Smooth muscle cell (in vitro differentiated cells): ENCODE data around the gene CD180. TPM values are rescaled to one million over a fixed set of nuclear protein-coding genes. Genes with fewer than 3 reads are reported as not detected.

Source experiments
- DNase-seq: peaks from one replicate; lab custom pipeline; 2025; ENCODE audit not compliant: unreplicated experiment; lab: John Stamatoyannopoulos, UW
- H2AFZ ChIP-seq: fragments of 200-600 bp; sonication (generic); 2 replicates; pipeline ENCODE4 v1.6.0; 2016; ENCODE audit warnings: antibody characterized with exemption, low read depth, mild to moderate bottlenecking
- H3F3A ChIP-seq: fragments of 200-600 bp; sonication (generic); 2 replicates; pipeline ENCODE4 v1.6.0; 2017; ENCODE audit warnings: antibody characterized with exemption, low read depth
- H3K27ac ChIP-seq: fragments of 200-600 bp; sonication (generic); 2 replicates; pipeline ENCODE4 v1.5.1; 2016; ENCODE audit warnings: low read depth, mild to moderate bottlenecking
- H3K27me3 ChIP-seq: fragments of 200-600 bp; sonication (generic); 2 replicates; pipeline ENCODE4 v1.6.1; 2016; ENCODE audit warnings: low read depth, mild to moderate bottlenecking
- H3K36me3 ChIP-seq: fragments of 200-600 bp; sonication (generic); 2 replicates; pipeline ENCODE4 v1.5.1; 2016; ENCODE audit warnings: low read depth
- H3K4me1 ChIP-seq: fragments of 200-600 bp; sonication (generic); 2 replicates; pipeline ENCODE4 v1.5.1; 2016; ENCODE audit warnings: low read depth
- H3K4me2 ChIP-seq: fragments of 200-600 bp; sonication (generic); 2 replicates; pipeline ENCODE4 v1.6.0; 2016; ENCODE audit warnings: mild to moderate bottlenecking
- H3K4me3 ChIP-seq: fragments of 200-600 bp; sonication (generic); 2 replicates; pipeline ENCODE4 v1.5.1; 2016; ENCODE audit warnings: mild to moderate bottlenecking
- H3K79me2 ChIP-seq: fragments of 200-600 bp; sonication (generic); 2 replicates; pipeline ENCODE4 v1.6.0; 2016; ENCODE audit warnings: low read depth, mild to moderate bottlenecking
- H3K9ac ChIP-seq: fragments of 200-600 bp; sonication (generic); 2 replicates; pipeline ENCODE4 v1.6.0; 2016; ENCODE audit warnings: low read depth
- H3K9me3 ChIP-seq: fragments of 200-600 bp; sonication (generic); replicated peaks from 2 replicates; pipeline ENCODE4 v1.5.1; 2016; ENCODE audit warnings: low read depth
- H4K20me1 ChIP-seq: fragments of 200-600 bp; sonication (generic); 2 replicates; pipeline ENCODE4 v1.6.0; 2016; ENCODE audit warnings: low read depth
- CTCF ChIP-seq: fragments of 200-600 bp; sonication (generic); IDR thresholded peaks from 2 replicates; pipeline ENCODE4 v1.5.1; 2017; ENCODE audit warnings: borderline replicate concordance, mild to moderate bottlenecking, antibody characterized with exemption; ENCODE audit not compliant: insufficient read depth, poor library complexity, severe bottlenecking
- WGBS: methylation state at CpG from one replicate; pipeline ENCODE4 v1.1.7; 2016; ENCODE audit warnings: low lambda C conversion rate; 5-methylcytosine and 5-hydroxymethylcytosine counted together
- polyA plus RNA-seq: library from polyadenylated mRNA; unstranded; fragments of >200 nt; fragmentation: Nextera tagmentation; extraction: Ambion mirVana; gene quantifications from 2 replicates; pipeline ENCODE4 v1.2.1, GENCODE V29; 2016
- total RNA-seq: library from RNA; depleted of rRNA; stranded (reverse); fragments of >200 nt; gene quantifications from 2 replicates; pipeline ENCODE4 v1.2.3, GENCODE V29; 2014

Gene CD180
- total and polyA plus RNA-seq, 2 experiments from 2014 or later = not detected

GRCh38 chr5:67192719-67193438, 3.7 kb downstream of the CD180 start:
- H3F3A ChIP-seq = no peaks in the 10 kb centered on the region
- TF ChIP-seq CTCF = no peak
- no peak overlapping the region for H2AFZ ChIP-seq
- H3K9me3 ChIP-seq = no peaks in the 10 kb centered on the region
- H3K27me3 ChIP-seq = no peaks in the 10 kb centered on the region
- no peaks in the 10 kb centered on the region for H3K4me1 ChIP-seq
- no peak overlapping the region for H3K4me3 ChIP-seq
- WGBS = 95% methylated on average over 9 of the region's 9 CpGs
- no peak overlapping the region for H3K4me2 ChIP-seq
- H3K79me2 ChIP-seq = no peaks in the 10 kb centered on the region
- no peak overlapping the region for H3K9ac ChIP-seq
- DNase-seq = no peak
- H4K20me1 ChIP-seq = no peaks in the 10 kb centered on the region
- no peak overlapping the region for H3K27ac ChIP-seq
- no peaks in the 10 kb centered on the region for H3K36me3 ChIP-seq

- Histone ChIP-seq H3K27me3 (no peaks in the 10 kb centered on the region), H2AFZ (no peak overlapping the region), H4K20me1 (no peaks in the 10 kb centered on the region), H3K9ac (no peak overlapping the region), H3F3A (no peaks in the 10 kb centered on the region), H3K4me2 (no peak overlapping the region), H3K79me2 (no peaks in the 10 kb centered on the region), H3K9me3 (no peaks in the 10 kb centered on the region), H3K36me3 (no peaks in the 10 kb centered on the region), H3K4me1 (no peaks in the 10 kb centered on the region), H3K27ac (no peak overlapping the region), H3K4me3 (no peak overlapping the region)
- no peak for TF ChIP-seq CTCF
- WGBS = 51% methylated on average over 5 of the region's 5 CpGs
- DNase-seq = no peak
These were observed 5.7 kb downstream of the CD180 start for GRCh38 chr5:67190861-67191260.

GRCh38 chr5:67190410-67190809, 6.2 kb downstream of the CD180 start:
- Histone ChIP-seq H3K27ac (no peak overlapping the region), H3K9ac (no peak overlapping the region), H3K4me3 (no peak overlapping the region), H3K4me1 (no peaks in the 10 kb centered on the region), H3K36me3 (no peaks in the 10 kb centered on the region), H3K9me3 (no peaks in the 10 kb centered on the region), H4K20me1 (no peaks in the 10 kb centered on the region), H3F3A (no peaks in the 10 kb centered on the region), H3K4me2 (no peak overlapping the region), H2AFZ (no peak overlapping the region), H3K79me2 (no peaks in the 10 kb centered on the region), H3K27me3 (no peaks in the 10 kb centered on the region)
- WGBS = 86% methylated on average over 4 of the region's 4 CpGs
- DNase-seq = no peak
- no peak for TF ChIP-seq CTCF

GRCh38 chr5:67189931-67190330, 6.7 kb downstream of the CD180 start:
- Histone ChIP-seq H3K9ac (no peak overlapping the region), H3K9me3 (no peaks in the 10 kb centered on the region), H3K79me2 (no peaks in the 10 kb centered on the region), H3K27me3 (no peaks in the 10 kb centered on the region), H3K4me2 (no peak overlapping the region), H2AFZ (no peak overlapping the region), H4K20me1 (no peaks in the 10 kb centered on the region), H3K27ac (no peak overlapping the region), H3K4me3 (no peak overlapping the region), H3F3A (no peaks in the 10 kb centered on the region), H3K36me3 (no peaks in the 10 kb centered on the region), H3K4me1 (no peaks in the 10 kb centered on the region)
- WGBS = 90% methylated on average over 1 of the region's 1 CpG
- DNase-seq = no peak
- no peak for TF ChIP-seq CTCF
